Trophoblast cell (in vitro differentiated cells and primary cell): ENCODE measurements around the gene CHST15.
A peak's percentile ranks its signal among the peaks of the same experiment; 100 is the strongest.

Source experiments
- DNase-seq, 2 donors: peaks; one replicate each; pipeline ENCODE4 v3.0.0-alpha.2; 2016
- H2AFZ ChIP-seq: 2 replicates; pipeline ENCODE4 v1.6.1; 2013; ENCODE audit warnings: low read length, moderate library complexity, mild to moderate bottlenecking; ENCODE audit not compliant: insufficient read depth, poor library complexity
- H2AK5ac ChIP-seq: 2 replicates; pipeline ENCODE4 v1.6.1; 2013; ENCODE audit warnings: mild to moderate bottlenecking, low read length
- H2BK120ac ChIP-seq: 2 replicates; pipeline ENCODE4 v1.6.1; 2013; ENCODE audit warnings: low read length, mild to moderate bottlenecking, moderate library complexity; ENCODE audit not compliant: insufficient read depth, poor library complexity
- H2BK12ac ChIP-seq: 2 replicates; pipeline ENCODE4 v1.6.1; 2013; ENCODE audit warnings: mild to moderate bottlenecking, low read length, moderate library complexity
- H2BK5ac ChIP-seq: 2 replicates; pipeline ENCODE4 v1.6.1; 2013; ENCODE audit warnings: low read length, low read depth, moderate library complexity, mild to moderate bottlenecking; ENCODE audit not compliant: poor library complexity
- H3K14ac ChIP-seq: 2 replicates; pipeline ENCODE4 v1.6.1; 2013; ENCODE audit warnings: mild to moderate bottlenecking, low read length
- H3K18ac ChIP-seq: 2 replicates; pipeline ENCODE4 v1.6.1; 2013; ENCODE audit warnings: mild to moderate bottlenecking, low read length
- H3K23ac ChIP-seq: 2 replicates; pipeline ENCODE4 v1.6.1; 2013; ENCODE audit warnings: low read length
- H3K27ac ChIP-seq: 2 replicates; pipeline ENCODE4 v1.5.1; 2013; ENCODE audit warnings: low read depth, mild to moderate bottlenecking, inconsistent platforms, low read length, moderate library complexity
- H3K27me3 ChIP-seq: 2 replicates; pipeline ENCODE4 v1.6.1; 2013; ENCODE audit warnings: inconsistent platforms, mild to moderate bottlenecking, low read length, moderate library complexity; ENCODE audit not compliant: insufficient read depth
- H3K36me3 ChIP-seq, 2 experiments: 1 replicate in 1 of 2; 2 replicates in 1 of 2; pipeline ENCODE4 v1.6.1; 2013; ENCODE audit warnings: low read length in 2 of 2, mild to moderate bottlenecking in 2 of 2, moderate library complexity in 1 of 2; ENCODE audit not compliant: insufficient read depth in 2 of 2, control insufficient read depth in 1 of 2
- H3K4ac ChIP-seq: 2 replicates; pipeline ENCODE4 v1.6.1; 2013; ENCODE audit warnings: low read depth, mild to moderate bottlenecking, low read length, moderate library complexity
- H3K4me1 ChIP-seq, 2 experiments: 1 replicate in 1 of 2; 2 replicates in 1 of 2; pipeline ENCODE4 v1.6.1; 2013; ENCODE audit warnings: low read length in 2 of 2, mild to moderate bottlenecking in 2 of 2, moderate library complexity in 1 of 2; ENCODE audit not compliant: insufficient read depth in 2 of 2, control insufficient read depth in 1 of 2
- H3K4me2 ChIP-seq: 2 replicates; pipeline ENCODE4 v1.6.1; 2013; ENCODE audit warnings: inconsistent platforms, mild to moderate bottlenecking, low read length, moderate library complexity
- H3K4me3 ChIP-seq: 2 replicates; pipeline ENCODE4 v1.5.1; 2013; ENCODE audit warnings: mild to moderate bottlenecking, low read depth, low read length, inconsistent platforms
- H3K79me1 ChIP-seq: one replicate; pipeline ENCODE4 v1.6.1; 2013; ENCODE audit warnings: low read length
- H3K79me2 ChIP-seq: 2 replicates; pipeline ENCODE4 v1.6.1; 2013; ENCODE audit warnings: low read length, mild to moderate bottlenecking; ENCODE audit not compliant: control insufficient read depth, insufficient read depth, poor library complexity
- H3K9ac ChIP-seq: 2 replicates; pipeline ENCODE4 v1.6.1; 2013; ENCODE audit warnings: mild to moderate bottlenecking, low read length
- H3K9me3 ChIP-seq: 2 replicates; pipeline ENCODE4 v1.6.1; 2013; ENCODE audit warnings: low read depth, mild to moderate bottlenecking, control low read depth, inconsistent platforms, low read length; ENCODE audit not compliant: insufficient read depth
- H4K12ac ChIP-seq: 2 replicates; pipeline ENCODE4 v1.6.1; 2013; ENCODE audit warnings: low read depth, mild to moderate bottlenecking, low read length, moderate library complexity
- H4K8ac ChIP-seq: 2 replicates; pipeline ENCODE4 v1.6.1; 2013; ENCODE audit warnings: low read depth, mild to moderate bottlenecking, low read length, moderate library complexity
- H4K91ac ChIP-seq: one replicate; pipeline ENCODE4 v1.6.1; 2013; ENCODE audit warnings: low read depth, mild to moderate bottlenecking, low read length, moderate library complexity
- WGBS: extraction: QIAGEN DNeasy Blood & Tissue Kit; methylation state at CpG from one replicate; pipeline ENCODE4 v1.1.7; 2013; ENCODE audit warnings: missing lambda C conversion rate; ENCODE audit not compliant: insufficient read length, insufficient coverage; ENCODE audit errors: extremely low coverage; 5-methylcytosine and 5-hydroxymethylcytosine counted together

The CHST15 gene

DNA sequence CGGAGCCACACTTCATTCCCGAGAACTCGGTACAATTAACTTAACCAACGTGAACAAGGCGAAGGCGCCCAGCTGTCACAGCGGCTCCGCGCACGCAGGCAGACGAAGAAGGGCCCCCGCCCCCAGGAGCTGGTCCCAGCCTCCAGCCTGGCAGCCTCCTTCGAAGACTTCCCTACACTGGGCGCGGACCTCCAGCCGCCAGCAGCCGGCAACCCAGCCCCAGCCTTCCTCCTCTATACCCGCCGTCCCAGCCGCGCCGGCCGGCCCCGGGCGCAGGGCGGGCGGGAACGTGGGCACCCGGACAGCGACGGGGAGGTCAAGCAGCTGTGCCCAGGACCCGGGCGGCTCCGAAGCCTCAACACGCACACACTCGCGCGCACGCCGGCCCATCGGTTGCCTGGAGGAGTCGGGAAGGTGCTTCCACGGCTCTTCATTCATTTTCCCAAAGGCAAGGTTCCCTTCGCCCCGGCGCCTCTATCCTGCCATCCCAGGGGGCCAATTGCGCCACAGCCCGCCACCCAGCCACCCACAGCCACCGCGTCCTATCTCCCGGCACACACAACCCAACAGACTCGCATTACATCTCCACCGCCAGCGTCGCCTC lies 1.6 kb downstream of the CHST15 start:
- H3K27ac ChIP-seq, result no peak overlapping the region
- no peak overlapping the region for H2BK5ac ChIP-seq
- peak overlapping the region; percentile 60 for H2AFZ ChIP-seq
- H3K36me3 ChIP-seq, result no peaks in the 10 kb centered on the region
- WGBS, result no CpG with 5 or more reads among the region's 55 CpGs
- no peak overlapping the region for H3K23ac ChIP-seq
- H4K8ac ChIP-seq, result no peak overlapping the region
- no peak overlapping the region for H2BK12ac ChIP-seq
- H3K18ac ChIP-seq, result no peak overlapping the region
- H3K79me2 ChIP-seq, result peaks cover 3% of the 10 kb centered on the region
- H3K9ac ChIP-seq, result peak overlapping the region; percentile 21
- H3K4me2 ChIP-seq, result peak overlapping the region; percentile 94
- no peak for DNase-seq
- H2AK5ac ChIP-seq, result no peak overlapping the region
- peak overlapping the region; percentile 75 for H3K4me3 ChIP-seq
- no peak overlapping the region for H4K12ac ChIP-seq
- H3K4ac ChIP-seq, result no peak overlapping the region
- no peak overlapping the region for H3K14ac ChIP-seq
- H4K91ac ChIP-seq, result no peak overlapping the region
- peaks cover 11% of the 10 kb centered on the region for H3K27me3 ChIP-seq
- peaks cover 9% of the 10 kb centered on the region for H3K79me1 ChIP-seq
- no peaks in the 10 kb centered on the region for H3K9me3 ChIP-seq
- no peak overlapping the region for H2BK120ac ChIP-seq
- peaks cover 12% of the 10 kb centered on the region in 2 experiments for H3K4me1 ChIP-seq

DNA sequence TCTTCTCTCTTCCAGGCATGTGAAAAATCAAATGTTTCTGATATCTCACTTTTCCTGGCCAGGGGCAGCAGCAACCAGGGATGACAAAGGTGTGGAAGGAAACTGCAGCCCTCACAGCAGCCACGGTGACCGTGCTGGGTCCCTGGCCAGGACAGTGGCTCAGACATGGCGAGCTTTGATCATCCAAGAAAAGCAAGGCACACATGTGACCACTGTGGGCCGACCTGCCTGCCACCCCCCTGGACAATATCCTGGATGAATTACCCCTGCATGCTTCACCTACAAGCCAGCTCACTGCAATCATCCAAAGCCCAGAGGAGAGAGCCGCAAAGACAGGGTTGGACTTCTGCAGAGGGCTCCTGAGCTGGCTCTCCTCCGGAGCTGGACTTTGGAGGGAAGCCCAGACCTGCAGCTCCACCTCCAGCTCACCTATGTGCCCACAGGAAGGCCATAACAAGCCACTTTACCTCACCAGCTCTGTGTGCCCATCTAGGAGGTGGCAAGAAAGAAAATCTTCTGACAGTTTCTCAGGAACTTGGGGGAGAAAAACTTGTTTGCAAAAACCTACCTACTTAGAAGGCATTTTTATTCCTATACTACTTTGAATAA lies 2.7 kb downstream of the CHST15 start:
- Histone ChIP-seq H3K4me1 (peaks cover 12 to 16% of the 10 kb centered on the region in 2 experiments), H3K4me3 (no peak overlapping the region), H4K8ac (no peak overlapping the region), H3K4me2 (no peak overlapping the region), H3K36me3 (no peaks in the 10 kb centered on the region), H3K79me2 (peaks cover 3% of the 10 kb centered on the region), H2BK5ac (no peak overlapping the region), H3K9ac (no peak overlapping the region), H2BK12ac (no peak overlapping the region), H3K27ac (no peak overlapping the region), H3K27me3 (peaks cover 11% of the 10 kb centered on the region), H2BK120ac (no peak overlapping the region), H4K12ac (no peak overlapping the region), H2AFZ (no peak overlapping the region), H3K9me3 (no peaks in the 10 kb centered on the region), H3K79me1 (peaks cover 9% of the 10 kb centered on the region), H4K91ac (no peak overlapping the region), H2AK5ac (no peak overlapping the region), H3K18ac (no peak overlapping the region), H3K14ac (no peak overlapping the region), H3K23ac (no peak overlapping the region), H3K4ac (no peak overlapping the region)
- WGBS, result no CpG with 5 or more reads among the region's 6 CpGs
- no peak for DNase-seq

DNA sequence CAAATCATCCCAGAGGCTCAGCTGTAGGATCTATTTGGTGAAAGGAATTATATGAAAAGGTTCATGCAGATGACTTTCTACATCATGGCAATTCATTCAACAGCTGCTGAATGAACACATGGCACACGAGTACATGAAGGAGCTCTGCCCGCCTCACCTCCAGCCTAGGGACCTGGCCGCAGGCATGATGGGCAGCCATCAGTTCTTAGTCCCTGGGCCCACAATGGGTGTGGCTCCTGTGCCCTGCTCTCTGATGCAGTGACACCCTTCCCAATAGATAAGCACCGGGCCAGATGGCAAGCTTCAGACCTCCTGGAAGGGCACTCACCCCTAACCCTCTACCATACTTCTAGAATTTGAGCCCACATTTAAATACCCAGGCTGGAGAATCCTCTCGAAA lies 3.5 kb downstream of the CHST15 start:
- no peak overlapping the region for H2BK120ac ChIP-seq
- H2BK5ac ChIP-seq, result no peak overlapping the region
- H2BK12ac ChIP-seq, result no peak overlapping the region
- H3K4me1 ChIP-seq, result peaks cover 12 to 16% of the 10 kb centered on the region in 2 experiments
- H3K4me3 ChIP-seq, result no peak overlapping the region
- no peak overlapping the region for H3K4me2 ChIP-seq
- no peak overlapping the region for H2AK5ac ChIP-seq
- no peak for DNase-seq
- WGBS, result no CpG with 5 or more reads among the region's 5 CpGs
- no peak overlapping the region for H3K9ac ChIP-seq
- H2AFZ ChIP-seq, result no peak overlapping the region
- no peak overlapping the region for H4K12ac ChIP-seq
- H3K27ac ChIP-seq, result no peak overlapping the region
- no peaks in the 10 kb centered on the region for H3K36me3 ChIP-seq
- H3K9me3 ChIP-seq, result no peaks in the 10 kb centered on the region
- peaks cover 3% of the 10 kb centered on the region for H3K79me2 ChIP-seq
- H3K27me3 ChIP-seq, result peaks cover 11% of the 10 kb centered on the region
- no peak overlapping the region for H3K23ac ChIP-seq
- H3K79me1 ChIP-seq, result peaks cover 9% of the 10 kb centered on the region
- no peak overlapping the region for H3K4ac ChIP-seq
- no peak overlapping the region for H3K18ac ChIP-seq
- no peak overlapping the region for H3K14ac ChIP-seq
- no peak overlapping the region for H4K8ac ChIP-seq
- H4K91ac ChIP-seq, result no peak overlapping the region

DNA sequence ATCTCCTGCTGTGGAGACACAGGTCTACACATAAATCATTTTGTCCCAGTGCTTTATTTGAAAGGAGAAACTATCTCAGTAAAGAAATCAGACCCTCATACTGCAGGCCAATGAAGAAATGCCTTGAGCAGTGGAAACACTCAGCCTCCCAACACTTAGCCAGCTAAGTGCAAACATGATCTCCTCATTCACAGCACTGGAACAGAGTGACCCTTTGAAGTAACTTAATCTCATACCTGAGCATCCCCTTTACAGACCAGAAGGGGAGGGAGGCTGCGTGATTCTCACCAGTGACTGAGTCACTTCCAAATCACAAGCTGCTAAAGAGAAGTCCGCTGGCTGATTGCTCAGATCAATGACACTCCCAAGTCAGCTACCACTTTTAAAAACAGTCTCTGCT lies 4.5 kb downstream of the CHST15 start:
- Histone ChIP-seq H3K79me2 (peaks cover 3% of the 10 kb centered on the region), H3K9me3 (no peaks in the 10 kb centered on the region), H2AK5ac (no peak overlapping the region)

More for the DNA sequence above, 4.5 kb downstream of the CHST15 start:
- Histone ChIP-seq H3K27ac (no peak overlapping the region), H4K8ac (no peak overlapping the region), H3K79me1 (peaks cover 9% of the 10 kb centered on the region), H3K23ac (no peak overlapping the region), H3K27me3 (peaks cover 11% of the 10 kb centered on the region), H3K14ac (no peak overlapping the region), H2AFZ (no peak overlapping the region), H2BK12ac (no peak overlapping the region), H3K4ac (no peak overlapping the region), H4K12ac (no peak overlapping the region), H4K91ac (no peak overlapping the region), H3K9ac (no peak overlapping the region), H3K4me2 (no peak overlapping the region), H3K4me1 (peaks cover 8 to 16% of the 10 kb centered on the region in 2 experiments), H3K36me3 (no peaks in the 10 kb centered on the region), H3K4me3 (no peak overlapping the region), H2BK120ac (no peak overlapping the region), H3K18ac (no peak overlapping the region), H2BK5ac (no peak overlapping the region)
- no peak for DNase-seq
- WGBS, result no CpG with 5 or more reads among the region's 2 CpGs
